OCI-LY1 (cell line): ENCODE data around the gene TIMMDC1.

Experiments
- H2AFZ ChIP-seq: fragments of 200-600 bp; sonication (generic), shearing (Covaris generic); 2 replicates; pipeline ENCODE4 v1.6.0; 2014; ENCODE audit warnings: antibody characterized with exemption, mild to moderate bottlenecking, low read length
- H3F3A ChIP-seq: fragments of 200-600 bp; sonication (generic), shearing (Covaris generic); 2 replicates; pipeline ENCODE4 v1.6.0; 2014; ENCODE audit warnings: mild to moderate bottlenecking, antibody characterized with exemption, low read length, moderate library complexity; ENCODE audit not compliant: insufficient read depth
- H3K27ac ChIP-seq: fragments of 200-600 bp; sonication (generic); 2 replicates; pipeline ENCODE4 v1.5.1; 2014; ENCODE audit warnings: low read length, mixed run types, mild to moderate bottlenecking, low read depth; ENCODE audit not compliant: poor library complexity, severe bottlenecking
- H3K27me3 ChIP-seq: fragments of 200-600 bp; sonication (generic); 2 replicates; pipeline ENCODE4 v1.6.0; 2014; ENCODE audit warnings: antibody characterized with exemption, mild to moderate bottlenecking, low read length, moderate library complexity; ENCODE audit not compliant: insufficient read depth
- H3K36me3 ChIP-seq: fragments of 200-600 bp; sonication (generic); 2 replicates; pipeline ENCODE4 v1.6.1; 2014; ENCODE audit warnings: mild to moderate bottlenecking, antibody characterized with exemption, low read length, moderate library complexity, mixed read lengths; ENCODE audit not compliant: insufficient read depth
- H3K4me1 ChIP-seq: fragments of 200-600 bp; sonication (generic); 2 replicates; pipeline ENCODE4 v1.5.1; 2014; ENCODE audit warnings: mild to moderate bottlenecking, low read length, moderate library complexity; ENCODE audit not compliant: insufficient read depth, severe bottlenecking
- H3K4me2 ChIP-seq: fragments of 200-600 bp; sonication (generic), shearing (Covaris generic); 2 replicates; pipeline ENCODE4 v1.6.1; 2014; ENCODE audit warnings: low read length
- H3K4me3 ChIP-seq: fragments of 200-600 bp; sonication (generic); 2 replicates; pipeline ENCODE4 v1.5.1; 2014; ENCODE audit warnings: low read length, low read depth, mild to moderate bottlenecking, mixed read lengths; ENCODE audit not compliant: poor library complexity, severe bottlenecking
- H3K79me2 ChIP-seq: fragments of 200-600 bp; shearing (Covaris generic); 2 replicates; pipeline ENCODE4 v1.6.1; 2016; ENCODE audit warnings: mixed run types, low read length, mixed read lengths; ENCODE audit not compliant: insufficient read depth
- H3K9ac ChIP-seq: fragments of 200-600 bp; sonication (generic), shearing (Covaris generic); 2 replicates; pipeline ENCODE4 v1.6.1; 2014; ENCODE audit warnings: mild to moderate bottlenecking, low read length, mixed read lengths
- H3K9me2 ChIP-seq: fragments of 200-600 bp; sonication (generic), shearing (Covaris generic); 2 replicates; pipeline ENCODE4 v1.6.1; 2014; ENCODE audit warnings: low read depth, mild to moderate bottlenecking, low read length, mixed read lengths
- H3K9me3 ChIP-seq: fragments of 200-600 bp; shearing (Covaris generic); 2 replicates; pipeline ENCODE4 v1.6.1; 2014; ENCODE audit warnings: low read length, mixed read lengths
- H4K20me1 ChIP-seq: fragments of 200-600 bp; sonication (generic), shearing (Covaris generic); 2 replicates; pipeline ENCODE4 v1.6.0; 2016; ENCODE audit warnings: mild to moderate bottlenecking, low read length; ENCODE audit not compliant: insufficient read depth
- CTCF ChIP-seq: fragments of 200-600 bp; sonication (generic), shearing (Covaris generic); IDR thresholded peaks from 2 replicates; pipeline ENCODE4 v1.5.1; 2017; ENCODE audit warnings: mild to moderate bottlenecking, antibody characterized with exemption, low read length, moderate library complexity, mixed read lengths
- EZH2 ChIP-seq: fragments of 200-600 bp; sonication (generic), shearing (Covaris generic); IDR thresholded peaks from 2 replicates; pipeline ENCODE4 v1.8.0; 2017; ENCODE audit warnings: borderline replicate concordance, mixed run types, mild to moderate bottlenecking, antibody characterized with exemption, low read length, moderate library complexity, mixed read lengths

Gene TIMMDC1

GRCh38 chr3:119542168-119542767 is 43.9 kb downstream of the TIMMDC1 start:
- Histone ChIP-seq H3K4me3 (no peak overlapping the region), H3F3A (no peaks in the 10 kb centered on the region), H3K9me2 (no peaks in the 10 kb centered on the region), H3K79me2 (no peaks in the 10 kb centered on the region), H3K27ac (no peak overlapping the region), H4K20me1 (no peaks in the 10 kb centered on the region), H3K4me1 (peaks cover 14% of the 10 kb centered on the region), H3K27me3 (no peaks in the 10 kb centered on the region), H3K4me2 (no peak overlapping the region), H3K9me3 (no peaks in the 10 kb centered on the region), H2AFZ (no peak overlapping the region), H3K9ac (no peak overlapping the region), H3K36me3 (no peaks in the 10 kb centered on the region)
- no peak for TF ChIP-seq EZH2
- no peak for TF ChIP-seq CTCF

- Histone ChIP-seq H3K4me2 (no peak overlapping the region), H3K36me3 (no peaks in the 10 kb centered on the region), H3F3A (no peaks in the 10 kb centered on the region), H3K4me1 (peaks cover 14% of the 10 kb centered on the region), H3K9me2 (no peaks in the 10 kb centered on the region), H3K4me3 (no peak overlapping the region), H3K27ac (no peak overlapping the region), H4K20me1 (no peaks in the 10 kb centered on the region), H3K27me3 (no peaks in the 10 kb centered on the region), H3K9ac (no peak overlapping the region), H2AFZ (no peak overlapping the region), H3K9me3 (no peaks in the 10 kb centered on the region), H3K79me2 (no peaks in the 10 kb centered on the region)
- TF ChIP-seq CTCF: no peak
- TF ChIP-seq EZH2: no peak
Observed at GRCh38 chr3:119543147-119543546, 44.8 kb downstream of the TIMMDC1 start.

GRCh38 chr3:119547227-119547626 is 48.9 kb downstream of the TIMMDC1 start:
- no peaks in the 10 kb centered on the region for H3K9me3 ChIP-seq
- H3K9me2 ChIP-seq: no peaks in the 10 kb centered on the region
- no peaks in the 10 kb centered on the region for H3K36me3 ChIP-seq
- H2AFZ ChIP-seq: no peak overlapping the region
- H3K27ac ChIP-seq: no peak overlapping the region
- H3K9ac ChIP-seq: no peak overlapping the region
- no peak for TF ChIP-seq EZH2
- no peak for TF ChIP-seq CTCF
- peaks cover 14% of the 10 kb centered on the region for H3K4me1 ChIP-seq
- H3K27me3 ChIP-seq: no peaks in the 10 kb centered on the region
- no peak overlapping the region for H3K4me3 ChIP-seq
- H3K4me2 ChIP-seq: no peak overlapping the region
- H3K79me2 ChIP-seq: no peaks in the 10 kb centered on the region
- H4K20me1 ChIP-seq: no peaks in the 10 kb centered on the region
- H3F3A ChIP-seq: no peaks in the 10 kb centered on the region
